Right ventricle myocardium superior (tissue), 1 donor: ENCODE results near the gene SLC12A7. TPM values are rescaled to one million over a fixed set of nuclear protein-coding genes. Genes with fewer than 3 reads are reported as not detected.

Experiments used
- ATAC-seq: fragments of 200-7000 bp; cut with Tn5 transposase; one replicate; pipeline ENCODE4 v1.9.1; 2020; ENCODE audit warnings: mild to moderate bottlenecking; ENCODE audit not compliant: poor library complexity
- DNase-seq: peaks from one replicate; pipeline ENCODE4 v3.0.0-alpha.2; 2020
- intact Hi-C: fragments of 100-400 bp; cut with DNase I; formaldehyde crosslinking; loops from one replicate; pipeline ENCODE4 v1.11.2; 2022
- total RNA-seq: library from RNA; stranded (reverse); fragmentation: NEBNext Ultra II Directional; extraction: Animal tissue kit (Norgen Biotek cat#: 25700); gene quantifications from one replicate; pipeline ENCODE4 v1.2.1, GENCODE V29; 2021
- donor health status: DM: no; HTN: yes; CAD: no; lungs with severe emphysema.

SLC12A7 gene
- total RNA-seq, 1 donor from 2014 or later = 172 TPM

- DNase-seq (no peak), ATAC-seq (no peak)
- intact Hi-C loops = no loop called here
Observed at GRCh38 chr5:1074816-1075554, 36.9 kb downstream of the SLC12A7 start.

DNA sequence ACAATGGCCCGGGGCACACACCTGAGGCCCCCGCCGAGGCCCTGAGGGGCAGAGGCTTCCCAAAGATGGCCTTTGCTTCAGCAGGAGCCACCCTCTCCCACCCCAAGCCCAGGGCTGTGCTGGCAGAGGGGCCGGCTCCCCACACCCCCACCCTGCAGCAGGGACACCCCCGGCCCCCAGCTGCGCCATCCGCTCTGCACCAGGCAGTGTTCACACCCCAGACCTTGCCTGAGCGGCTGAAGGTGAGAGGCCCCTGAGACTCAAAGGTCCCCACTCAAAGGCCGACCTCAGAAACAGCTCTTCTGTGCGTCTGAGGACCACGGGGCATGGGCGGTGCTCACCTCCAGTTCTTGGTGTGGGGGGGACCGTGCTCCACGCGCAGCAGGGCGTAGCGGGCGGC lies 37.6 kb downstream of the SLC12A7 start:
- ATAC-seq (no peak), DNase-seq (no peak)
- intact Hi-C loops = no loop called here

- DNase-seq (no peak), ATAC-seq (no peak)
- intact Hi-C loops = no loop called here
Observed at GRCh38 chr5:1073239-1074102, 38.4 kb downstream of the SLC12A7 start.

DNA sequence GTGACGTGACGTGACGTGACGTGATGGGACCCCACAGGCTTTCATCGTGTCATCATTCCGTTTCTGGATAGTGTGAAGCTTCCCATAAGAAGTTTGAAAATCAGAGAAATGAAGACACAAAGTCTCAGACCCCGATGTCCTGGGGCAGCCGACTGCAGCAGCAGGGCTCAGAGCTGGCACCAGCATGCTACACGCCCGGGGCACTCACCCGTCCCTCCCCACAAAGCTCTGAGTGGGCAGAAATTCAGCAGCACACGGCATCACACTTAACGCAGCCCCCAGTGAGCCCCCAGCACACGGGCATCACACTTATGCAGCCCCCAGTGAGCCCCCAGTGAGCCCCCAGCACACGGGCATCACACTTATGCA lies 42.2 kb downstream of the SLC12A7 start:
- ATAC-seq (no peak), DNase-seq (no peak)
- intact Hi-C loops = no loop called here

GRCh38 chr5:1068895-1069719 lies 42.8 kb downstream of the SLC12A7 start:
- ATAC-seq = peak; percentile 16
- no peak for DNase-seq
- intact Hi-C loops = no loop called here

- DNase-seq (peak; percentile 82), ATAC-seq (peak; percentile 97)
- intact Hi-C loops = no loop called here
Observed at GRCh38 chr5:1068204-1068894, 43.5 kb downstream of the SLC12A7 start.

DNA sequence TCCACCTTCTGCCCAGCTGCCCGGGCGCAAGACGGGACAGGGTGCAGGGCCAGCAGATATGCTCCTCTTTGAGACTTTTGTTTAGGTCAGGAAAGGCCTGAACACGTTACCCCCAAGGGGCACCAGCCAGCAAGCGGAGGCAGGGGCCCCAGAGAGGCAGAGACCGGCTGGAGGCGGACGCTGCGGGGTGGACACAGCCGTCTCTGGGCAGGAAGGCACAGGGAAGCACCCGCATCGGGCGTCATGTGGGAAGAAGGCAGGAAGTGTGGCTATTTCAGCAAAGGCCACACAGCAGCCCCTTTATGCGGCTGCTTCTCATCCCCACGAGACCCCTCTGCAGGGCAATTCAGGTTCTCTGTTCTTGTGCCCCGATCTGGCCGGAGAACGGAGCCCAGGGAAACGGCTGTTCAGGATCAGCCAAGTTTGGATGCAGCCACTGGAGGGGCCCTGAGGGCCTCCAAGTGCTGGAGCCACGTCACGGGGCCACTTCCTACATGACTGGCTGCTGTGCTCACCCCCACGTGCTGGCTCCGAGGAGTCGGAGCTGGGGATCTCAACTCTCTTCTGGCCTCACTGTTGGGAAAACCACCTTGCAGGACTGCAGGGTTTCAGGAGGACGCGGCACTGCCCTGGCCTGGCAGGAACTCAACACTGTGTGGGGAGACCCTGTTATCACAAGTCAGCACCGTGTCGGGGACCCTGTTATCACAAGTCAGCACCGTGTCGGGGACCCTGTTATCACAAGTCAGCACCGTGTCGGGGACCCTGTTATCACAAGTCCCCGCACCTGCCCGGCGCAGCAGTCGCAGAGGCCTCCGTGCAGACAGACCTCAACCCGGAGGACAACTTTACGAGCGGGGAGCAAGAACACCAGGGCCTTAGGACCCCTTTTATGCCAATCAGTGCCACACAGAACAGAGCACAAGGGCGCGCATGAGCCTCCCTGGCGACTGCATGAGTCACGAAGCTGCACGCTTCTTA lies 44.4 kb downstream of the SLC12A7 start:
- DNase-seq (peak; percentile 67), ATAC-seq (peak; percentile 26)
- intact Hi-C loops = no loop called here

DNA sequence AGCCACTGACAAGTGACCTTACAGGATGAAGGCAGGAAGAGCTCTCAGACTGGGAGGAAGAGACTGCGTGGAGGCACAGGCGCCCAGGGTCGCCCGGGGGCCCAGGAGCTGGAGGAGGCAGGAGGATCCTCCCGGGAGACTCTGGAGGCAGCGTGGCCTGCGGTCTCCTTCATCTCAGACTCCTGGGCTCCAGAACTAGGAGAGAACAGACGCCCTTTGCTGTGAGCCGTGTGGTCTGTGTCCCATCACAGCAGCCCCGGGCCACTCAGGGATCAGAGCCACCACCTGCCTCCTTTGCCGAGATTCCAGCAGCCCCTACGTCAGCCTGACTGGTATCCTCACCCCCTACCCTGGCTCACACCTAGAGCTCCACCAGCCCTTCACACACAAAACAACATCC lies 45.2 kb downstream of the SLC12A7 start:
- DNase-seq (peak; percentile 33), ATAC-seq (no peak)
- intact Hi-C loops = no loop called here

- DNase-seq (peak; percentile 26), ATAC-seq (no peak)
- intact Hi-C loops = no loop called here
Observed at GRCh38 chr5:1065891-1066650, 45.8 kb downstream of the SLC12A7 start.

- DNase-seq = peak; percentile 32
- no peak for ATAC-seq
- intact Hi-C loops = no loop called here
Observed at GRCh38 chr5:1065143-1065750, 46.6 kb downstream of the SLC12A7 start.

- peak; percentile 37 for DNase-seq
- intact Hi-C loops = no loop called here
- ATAC-seq = no peak
Observed at GRCh38 chr5:1064383-1065142, 47.3 kb downstream of the SLC12A7 start.

DNA sequence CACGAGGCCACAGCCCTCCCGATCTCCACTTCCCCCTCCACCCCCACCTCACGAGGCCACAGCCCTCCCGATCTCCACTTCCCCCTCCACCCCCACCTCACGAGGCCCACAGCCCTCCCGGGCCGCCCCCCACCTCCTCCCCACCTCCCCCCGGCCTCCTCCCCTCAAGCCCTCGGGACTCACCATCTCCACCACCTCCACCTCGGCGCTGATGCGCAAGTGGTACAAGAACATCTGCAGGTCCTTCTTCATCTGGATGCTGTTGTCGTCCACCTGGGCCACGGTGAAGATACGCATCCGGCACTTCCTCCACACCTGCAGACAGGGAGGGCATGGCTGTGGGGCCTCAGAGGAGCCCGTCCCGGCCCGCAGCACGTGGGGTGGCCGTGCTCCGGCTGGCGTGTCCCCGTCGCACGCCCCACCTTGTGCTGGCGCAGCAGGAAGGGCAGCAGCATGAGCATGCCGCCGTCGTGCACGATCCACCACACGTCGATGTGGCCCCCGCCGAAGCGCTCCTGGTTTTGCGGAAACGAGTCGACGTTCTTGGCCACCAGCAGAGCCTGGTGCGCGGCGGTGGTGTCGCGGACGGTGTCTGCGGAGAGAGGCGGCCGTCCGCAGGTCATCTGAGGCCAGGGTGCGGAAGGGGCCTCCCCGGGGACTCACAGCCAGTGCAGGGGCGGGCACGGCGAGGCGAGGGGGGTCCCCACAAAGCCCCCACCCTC lies 48.0 kb downstream of the SLC12A7 start:
- peak; percentile 33 for DNase-seq
- intact Hi-C loops = no loop called here
- no peak for ATAC-seq

- DNase-seq = peak; percentile 32
- no peak for ATAC-seq
- intact Hi-C loops = no loop called here
Observed at GRCh38 chr5:1062761-1063568, 48.9 kb downstream of the SLC12A7 start.

DNA sequence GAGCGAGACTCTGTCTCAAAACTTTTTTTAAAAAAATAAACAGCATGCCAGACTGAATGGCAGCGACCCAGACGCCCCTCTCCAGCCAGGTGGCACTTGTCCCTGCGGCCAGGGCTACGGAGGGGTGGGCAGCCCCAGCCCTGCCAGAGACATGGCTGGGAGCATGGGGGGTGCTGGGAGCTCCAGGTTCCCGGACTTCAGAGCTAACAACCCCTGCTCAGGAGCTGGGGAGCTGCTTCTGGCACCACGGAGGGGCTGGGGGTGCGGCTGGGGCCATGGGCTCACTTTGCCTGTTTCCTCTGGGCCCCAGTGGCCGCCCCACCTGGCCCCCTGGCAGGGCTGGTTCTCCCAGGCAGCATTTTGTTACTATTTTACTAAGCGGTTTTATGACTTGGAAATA lies 49.9 kb downstream of the SLC12A7 start:
- intact Hi-C loops = no loop called here
- DNase-seq (peak; percentile 34), ATAC-seq (no peak)
